Activated CD4-positive, alpha-beta T cell treated with anti-CD3 and anti-CD28 coated beads, Interleukin-2, Interleukin-4, amounts not matched to agents 100 ng/mL and 50 ng/mL, durations not matched to agents 16 hours and 8 hours (primary cell): ENCODE results near the gene PM20D2.
"Not testable (repeated sequence)": the region's sequence is repeated elsewhere in the genome, so short reads cannot be mapped to it uniquely, and the experiment has no call there.

ENCODE experiments used
- DNase-seq: peaks from one replicate; pipeline ENCODE4 v3.0.0-alpha.2; 2020; ENCODE audit warnings: low spot score

Gene PM20D2, protein sequence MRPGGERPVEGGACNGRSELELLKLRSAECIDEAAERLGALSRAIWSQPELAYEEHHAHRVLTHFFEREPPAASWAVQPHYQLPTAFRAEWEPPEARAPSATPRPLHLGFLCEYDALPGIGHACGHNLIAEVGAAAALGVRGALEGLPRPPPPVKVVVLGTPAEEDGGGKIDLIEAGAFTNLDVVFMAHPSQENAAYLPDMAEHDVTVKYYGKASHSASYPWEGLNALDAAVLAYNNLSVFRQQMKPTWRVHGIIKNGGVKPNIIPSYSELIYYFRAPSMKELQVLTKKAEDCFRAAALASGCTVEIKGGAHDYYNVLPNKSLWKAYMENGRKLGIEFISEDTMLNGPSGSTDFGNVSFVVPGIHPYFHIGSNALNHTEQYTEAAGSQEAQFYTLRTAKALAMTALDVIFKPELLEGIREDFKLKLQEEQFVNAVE

DNA sequence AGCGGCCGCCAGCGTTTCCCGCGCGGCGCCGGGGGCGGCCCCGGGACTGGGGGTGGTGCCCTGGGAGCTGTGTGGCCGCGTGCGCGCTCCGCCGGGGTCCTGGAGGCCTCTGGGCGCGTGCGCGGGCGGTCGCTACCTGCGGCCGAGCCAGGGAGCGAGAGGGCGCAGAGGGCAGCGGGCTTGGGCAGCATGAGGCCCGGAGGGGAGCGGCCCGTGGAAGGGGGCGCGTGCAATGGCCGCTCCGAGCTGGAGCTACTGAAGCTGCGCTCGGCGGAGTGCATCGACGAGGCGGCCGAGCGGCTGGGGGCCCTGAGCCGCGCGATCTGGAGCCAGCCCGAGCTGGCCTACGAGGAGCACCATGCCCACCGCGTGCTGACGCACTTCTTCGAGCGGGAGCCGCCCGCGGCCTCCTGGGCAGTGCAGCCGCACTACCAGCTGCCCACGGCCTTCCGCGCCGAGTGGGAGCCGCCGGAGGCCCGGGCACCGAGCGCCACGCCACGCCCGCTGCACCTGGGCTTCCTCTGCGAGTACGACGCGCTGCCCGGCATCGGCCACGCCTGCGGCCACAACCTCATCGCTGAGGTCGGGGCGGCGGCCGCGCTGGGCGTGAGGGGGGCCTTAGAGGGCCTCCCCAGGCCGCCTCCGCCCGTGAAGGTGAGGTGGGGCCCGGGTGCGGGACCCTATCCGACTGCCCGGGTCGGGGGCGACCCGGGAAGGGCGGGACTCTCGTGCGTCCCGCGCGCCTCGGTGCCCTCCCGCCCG, at the start of gene PM20D2:
PM20D2 (plus strand) TSS at position 100 of the 762 bp plus-strand sequence; CDS start at position 190, 90 bp downstream.
- DNase-seq = peak; percentile 68

DNA sequence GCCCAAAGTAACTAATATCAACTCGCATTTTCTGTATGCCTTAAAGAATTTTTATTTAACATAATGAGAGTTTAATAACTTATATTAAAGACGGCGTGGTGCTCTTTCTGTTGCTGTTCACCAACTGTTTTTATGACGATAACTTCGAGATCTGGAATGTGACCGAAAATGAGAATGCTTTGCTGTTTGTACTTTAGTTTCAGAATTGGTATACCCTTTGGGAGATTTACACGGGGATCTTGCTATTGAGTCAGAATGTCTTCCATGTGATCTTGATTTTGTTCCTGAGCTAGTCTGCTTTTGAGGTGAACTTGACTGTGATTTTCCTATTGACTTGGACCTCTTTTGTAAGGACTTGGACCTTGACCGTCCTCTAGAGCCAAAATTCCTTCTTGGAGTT, 47.4 kb upstream of the PM20D2 start:
- DNase-seq = peak; percentile 81

DNA sequence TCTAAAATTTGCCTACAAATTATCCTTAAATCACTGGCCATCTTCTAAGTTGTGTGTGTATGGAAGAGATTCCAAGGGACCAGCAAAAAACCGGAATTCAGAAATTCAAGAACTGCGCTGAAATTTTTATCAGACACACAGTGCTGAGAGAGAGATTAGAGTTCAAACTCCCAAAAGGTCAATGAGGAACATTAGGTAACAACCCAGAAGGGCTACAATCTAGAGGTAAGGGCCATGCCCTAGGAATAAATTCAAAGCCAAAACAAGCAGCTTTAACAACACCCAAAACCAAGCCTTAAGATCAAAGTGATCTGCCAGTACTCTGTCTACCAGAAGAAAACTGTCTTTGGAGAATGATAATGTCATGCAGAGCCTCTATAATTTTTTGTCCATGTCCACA, 45.7 kb upstream of the PM20D2 start:
- DNase-seq = no peak

DNA sequence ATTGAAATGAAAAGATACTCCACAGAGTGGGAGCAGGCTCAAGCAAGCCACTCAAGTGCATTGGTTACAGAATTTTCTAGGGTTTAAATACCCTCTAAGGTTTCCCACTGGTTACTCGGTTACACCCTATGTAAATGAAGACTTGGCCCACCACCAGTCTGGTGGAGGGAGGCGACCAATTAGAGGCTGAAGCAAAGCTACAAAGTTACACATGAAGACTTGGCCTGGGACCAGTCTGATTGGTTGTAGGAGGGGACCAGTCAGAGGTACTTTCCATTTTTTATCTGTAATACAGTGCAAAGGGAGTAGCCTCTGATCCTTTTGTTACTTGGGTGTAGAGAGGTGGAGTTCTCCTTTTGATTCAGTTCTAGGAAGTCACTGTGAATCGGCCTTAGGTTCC, 35.6 kb upstream of the PM20D2 start:
- no peak for DNase-seq

DNA sequence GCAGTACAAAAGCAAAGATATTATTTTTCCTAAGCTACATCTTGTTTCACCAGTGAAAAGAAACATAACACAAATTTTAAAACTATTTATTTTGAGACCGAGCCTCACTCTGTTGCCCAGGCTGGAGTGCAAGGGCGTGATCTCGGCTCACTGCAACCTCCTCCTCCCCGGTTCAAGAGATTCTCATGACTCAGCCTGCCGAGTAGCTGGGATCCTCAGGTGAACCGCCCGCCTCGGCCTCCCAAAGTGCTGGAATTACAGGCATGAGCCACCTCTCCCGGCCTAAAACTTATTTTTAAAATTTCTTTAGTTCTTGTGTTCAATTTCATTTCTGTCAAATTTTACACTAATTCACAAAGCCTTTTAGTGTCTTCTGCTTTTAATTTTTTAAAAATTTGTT, 33.9 kb upstream of the PM20D2 start:
- no peak for DNase-seq

DNA sequence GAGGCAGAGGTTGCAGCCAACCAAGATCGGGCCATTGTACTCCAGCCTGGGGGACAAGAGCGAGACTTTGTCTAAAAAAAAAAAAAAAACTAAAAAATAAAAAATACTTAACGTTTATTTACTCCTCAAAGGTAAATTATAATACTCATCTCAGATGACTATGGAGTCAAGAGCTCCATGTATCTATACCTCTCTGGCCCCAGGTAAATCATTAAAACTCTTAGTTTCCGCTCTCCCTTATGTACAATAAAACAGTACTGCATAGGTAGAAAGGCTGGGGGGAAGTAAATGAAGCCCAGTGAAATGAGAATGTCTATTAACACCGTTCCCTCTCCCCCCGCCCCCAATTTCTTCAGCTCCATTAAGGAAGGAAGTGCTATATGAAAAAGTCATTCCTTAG, 29.2 kb upstream of the PM20D2 start:
- DNase-seq = no peak

DNA sequence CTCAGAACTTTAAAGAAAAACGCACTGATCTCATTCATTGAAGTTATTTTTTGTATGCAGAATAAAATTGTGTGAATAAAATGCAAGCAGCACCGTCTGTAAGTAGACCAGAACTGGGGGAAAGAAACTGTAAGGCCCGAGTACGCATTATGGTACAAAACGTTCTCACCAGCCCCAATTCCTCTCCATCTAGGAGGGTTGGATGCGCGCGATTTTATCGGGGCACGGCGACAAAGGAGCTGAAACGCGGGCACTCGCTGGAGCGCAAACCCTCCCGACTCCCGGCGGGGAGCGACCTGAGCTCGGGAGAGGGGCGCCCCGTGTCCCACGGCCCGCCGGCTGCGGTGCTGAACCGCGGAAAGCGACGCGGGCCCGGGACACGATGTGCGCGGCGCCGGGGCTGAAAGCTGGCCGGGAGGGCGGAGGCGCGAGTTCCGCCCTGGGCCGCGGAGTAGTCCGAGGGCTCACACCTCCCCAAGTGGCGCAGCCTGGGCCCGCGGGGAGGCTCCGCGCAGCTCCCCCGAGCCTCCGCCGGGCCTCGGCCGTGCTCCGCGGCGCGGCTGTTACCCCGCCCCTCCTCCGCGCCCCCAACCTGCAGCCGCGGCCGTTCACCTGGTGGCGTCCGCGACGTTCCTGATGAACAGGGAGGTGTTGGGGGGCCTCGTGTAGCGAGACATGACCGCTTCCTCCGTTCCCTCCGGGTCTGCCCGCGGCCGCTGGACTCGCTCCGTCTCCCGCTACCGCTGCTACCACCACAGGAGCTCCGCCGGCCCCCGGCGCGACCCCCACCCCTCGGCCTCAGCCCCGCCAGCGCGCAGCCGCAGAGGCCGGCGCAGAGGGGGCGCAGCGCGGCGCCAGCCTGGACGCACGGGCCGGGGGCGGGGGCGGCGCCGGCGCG, 28.4 kb upstream of the PM20D2 start, which contains the start of gene SRSF12:
SRSF12 (minus strand) TSS at position 861 of the 898 bp plus-strand sequence; CDS start at position 677, 184 bp downstream.
- DNase-seq = peak; percentile 27

DNA sequence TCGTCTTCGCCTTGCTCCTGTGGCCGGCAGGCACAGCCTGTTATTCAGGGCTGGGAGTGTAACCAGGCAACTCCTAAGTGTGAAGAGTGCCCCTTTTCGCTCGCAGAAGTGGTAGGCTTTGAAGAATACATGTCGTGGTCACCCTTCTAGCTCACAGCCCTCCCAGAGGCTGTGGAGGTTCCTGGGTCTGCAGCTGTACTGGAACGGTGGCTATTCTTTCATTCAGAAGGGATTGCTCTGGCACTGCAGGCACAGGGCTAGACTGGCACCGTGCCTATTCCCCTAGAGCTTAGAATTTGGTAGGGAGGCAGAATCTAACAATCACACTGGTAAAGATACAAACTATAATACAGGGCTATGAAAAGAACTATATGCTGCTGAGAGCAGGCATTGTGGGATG, 26.9 kb upstream of the PM20D2 start:
- no peak for DNase-seq

DNA sequence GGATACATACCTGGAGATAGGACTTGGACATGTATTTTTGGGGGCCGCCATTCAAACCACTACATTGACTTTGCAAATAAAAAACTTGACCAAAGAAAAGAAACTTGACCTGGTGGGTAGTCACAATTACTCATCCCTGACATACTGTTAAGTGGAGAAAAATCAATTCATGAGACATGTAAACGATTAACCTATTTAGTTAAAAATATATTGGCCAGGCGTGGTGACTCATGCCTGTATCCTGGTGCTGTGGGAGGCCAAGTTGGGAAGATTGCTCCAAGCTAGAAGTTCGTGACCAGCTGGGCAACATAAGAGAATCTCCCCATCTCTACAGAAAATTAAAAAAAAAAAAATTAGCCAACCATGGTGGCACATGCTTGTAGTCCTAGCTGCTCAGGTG, 25.5 kb upstream of the PM20D2 start:
- no peak for DNase-seq

DNA sequence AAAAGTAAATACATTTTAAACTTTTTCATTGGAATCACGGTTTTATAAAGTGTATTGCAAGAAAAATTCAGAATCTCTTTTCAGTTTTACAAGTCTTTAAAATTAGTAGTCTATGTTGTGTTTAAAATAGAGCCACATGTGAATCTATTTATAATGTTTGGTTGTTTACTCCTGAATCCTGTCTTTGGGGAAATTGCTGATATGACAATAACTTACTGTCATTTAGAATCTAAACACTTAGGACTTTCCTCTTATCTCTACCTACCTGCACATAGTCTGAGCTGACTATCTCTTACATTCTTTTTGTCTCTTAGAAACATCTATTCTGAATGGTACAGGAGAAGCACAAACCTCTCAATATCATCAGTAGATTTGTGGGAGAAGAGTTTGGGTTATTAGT, 23.9 kb upstream of the PM20D2 start:
- no peak for DNase-seq

DNA sequence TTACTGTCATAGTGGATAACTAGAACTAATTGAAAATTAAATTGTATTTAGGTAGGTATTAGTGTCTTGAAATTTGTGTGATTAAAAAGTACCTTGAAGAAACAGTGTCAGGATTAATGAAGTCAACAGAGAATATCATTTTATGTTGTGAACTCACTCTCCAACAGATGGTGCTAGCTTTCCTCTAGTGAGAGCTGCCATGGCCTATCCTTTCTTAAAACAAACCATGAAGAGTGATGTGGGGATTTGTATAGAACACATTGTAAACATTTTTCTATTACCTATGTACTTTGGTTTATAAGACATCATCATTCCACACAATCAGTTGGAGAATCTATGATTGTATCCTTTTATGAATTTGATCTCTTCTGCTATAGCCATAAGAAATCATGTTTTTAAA, 23.2 kb upstream of the PM20D2 start:
- peak; percentile 24 for DNase-seq

DNA sequence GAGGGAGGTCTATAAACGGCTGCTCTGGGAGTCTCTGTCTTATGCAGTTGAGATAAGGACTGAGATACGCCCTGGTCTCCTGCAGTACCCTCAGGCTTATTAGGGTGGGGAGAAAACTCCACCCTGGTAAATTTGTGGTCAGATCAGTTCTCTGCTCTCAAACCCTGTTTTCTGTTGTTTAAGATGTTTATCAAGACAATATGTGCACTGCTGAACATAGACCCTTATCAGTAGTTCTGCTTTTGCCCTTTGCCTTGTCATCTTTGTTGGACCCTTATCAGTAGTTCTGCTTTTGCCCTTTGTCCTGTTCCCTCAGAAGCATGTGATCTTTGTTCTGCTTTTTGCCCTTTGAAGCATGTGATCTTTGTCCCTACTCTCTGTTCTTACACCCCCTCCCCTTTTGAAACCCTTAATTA, 17.6 kb upstream of the PM20D2 start:
- not testable (repeated sequence) for DNase-seq

DNA sequence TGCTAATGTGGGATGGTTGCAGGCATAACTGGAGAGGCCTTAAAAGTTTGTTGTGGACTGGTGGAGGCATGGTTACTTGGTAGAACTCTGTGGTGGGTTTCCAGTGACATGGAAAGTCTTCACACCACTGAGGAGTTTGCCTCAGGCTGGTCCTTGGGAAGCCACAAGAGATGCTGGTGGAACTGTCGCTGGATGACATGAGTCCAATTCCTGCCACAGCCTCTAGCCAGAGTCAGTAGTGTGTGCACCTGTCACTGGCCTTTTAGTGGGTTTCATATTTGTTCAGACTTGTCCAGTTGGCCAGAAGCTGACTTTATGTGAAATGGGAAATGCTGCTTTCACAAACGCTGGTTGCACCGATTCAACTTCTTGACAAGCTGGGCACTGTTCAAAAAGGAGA, 14.3 kb upstream of the PM20D2 start:
- DNase-seq = no peak

DNA sequence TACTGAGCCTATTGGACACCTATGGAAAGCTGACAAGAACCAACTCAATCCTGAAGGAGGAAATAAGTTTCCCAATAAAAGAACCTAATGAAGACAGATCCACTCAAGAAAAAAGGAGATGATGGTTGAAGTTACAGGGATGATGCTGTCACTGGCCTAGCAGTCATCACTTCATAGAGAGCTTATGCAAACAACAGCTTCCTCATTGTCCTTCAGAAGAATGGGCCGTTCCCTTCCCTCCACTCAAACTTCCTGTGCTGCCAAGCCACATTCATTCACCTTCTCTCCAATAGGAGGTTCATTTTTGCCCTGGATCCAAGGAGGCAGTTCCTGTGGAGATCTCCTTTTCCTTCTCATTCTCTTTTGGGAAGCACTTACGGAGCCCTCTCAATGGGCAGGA, 13.8 kb upstream of the PM20D2 start:
- DNase-seq = no peak

DNA sequence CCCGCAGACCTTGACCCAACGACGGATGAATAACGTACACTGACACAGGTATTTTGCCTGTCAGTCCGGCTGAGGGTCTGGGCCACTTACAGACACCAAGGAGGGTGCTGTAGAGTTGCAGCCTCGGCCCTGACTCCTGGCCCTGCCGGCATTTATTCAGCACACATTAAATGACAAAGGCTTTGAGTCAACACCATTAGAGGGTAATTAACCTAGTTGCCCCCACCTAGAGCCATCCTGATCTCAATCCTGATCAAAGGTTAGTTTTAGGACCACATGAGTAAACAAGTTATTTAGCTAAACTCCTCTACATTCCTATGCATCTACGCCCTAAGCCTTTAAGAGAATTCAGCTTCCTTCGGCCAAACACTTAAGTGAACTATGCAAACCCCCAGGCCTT, 11.9 kb upstream of the PM20D2 start:
- DNase-seq = no peak

DNA sequence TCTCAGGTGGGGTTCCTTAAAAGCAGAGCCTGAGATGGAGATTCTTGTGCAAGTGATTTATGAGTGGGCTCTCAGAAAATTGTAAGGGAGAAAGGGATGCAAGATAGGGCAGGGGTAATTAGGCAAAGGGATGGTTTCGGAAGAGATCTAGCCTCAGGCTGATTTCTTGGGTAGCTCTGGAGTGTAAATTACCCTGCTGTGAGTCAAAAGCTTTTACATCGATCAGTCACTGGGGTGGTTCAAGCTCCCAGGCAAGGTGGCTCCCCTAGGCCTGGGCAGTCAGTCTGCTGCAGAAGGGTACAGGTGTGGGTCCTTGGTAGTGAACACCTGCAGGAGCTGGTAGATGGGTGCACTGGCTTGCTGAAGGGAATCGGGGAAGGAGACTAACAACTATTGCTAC, 11.1 kb upstream of the PM20D2 start:
- no peak for DNase-seq

DNA sequence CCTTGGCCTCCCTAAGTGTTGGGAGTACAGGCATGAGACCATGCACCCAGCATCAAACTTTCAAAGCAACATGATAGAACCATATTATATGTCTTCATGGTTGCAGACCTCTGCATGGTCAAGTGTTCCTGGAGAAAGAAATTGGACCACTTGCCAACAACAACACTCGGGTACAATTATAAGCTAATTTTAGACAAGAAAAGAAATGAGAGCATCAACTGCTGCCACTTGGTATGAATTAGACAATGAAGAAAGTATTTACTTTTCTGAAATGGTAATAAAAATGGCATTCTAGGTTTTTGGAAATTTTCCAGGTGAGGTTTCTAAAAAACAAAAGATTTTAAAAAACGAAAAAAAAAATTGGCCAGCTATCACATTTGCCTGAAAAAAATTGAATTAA, 7.7 kb upstream of the PM20D2 start:
- no peak for DNase-seq

DNA sequence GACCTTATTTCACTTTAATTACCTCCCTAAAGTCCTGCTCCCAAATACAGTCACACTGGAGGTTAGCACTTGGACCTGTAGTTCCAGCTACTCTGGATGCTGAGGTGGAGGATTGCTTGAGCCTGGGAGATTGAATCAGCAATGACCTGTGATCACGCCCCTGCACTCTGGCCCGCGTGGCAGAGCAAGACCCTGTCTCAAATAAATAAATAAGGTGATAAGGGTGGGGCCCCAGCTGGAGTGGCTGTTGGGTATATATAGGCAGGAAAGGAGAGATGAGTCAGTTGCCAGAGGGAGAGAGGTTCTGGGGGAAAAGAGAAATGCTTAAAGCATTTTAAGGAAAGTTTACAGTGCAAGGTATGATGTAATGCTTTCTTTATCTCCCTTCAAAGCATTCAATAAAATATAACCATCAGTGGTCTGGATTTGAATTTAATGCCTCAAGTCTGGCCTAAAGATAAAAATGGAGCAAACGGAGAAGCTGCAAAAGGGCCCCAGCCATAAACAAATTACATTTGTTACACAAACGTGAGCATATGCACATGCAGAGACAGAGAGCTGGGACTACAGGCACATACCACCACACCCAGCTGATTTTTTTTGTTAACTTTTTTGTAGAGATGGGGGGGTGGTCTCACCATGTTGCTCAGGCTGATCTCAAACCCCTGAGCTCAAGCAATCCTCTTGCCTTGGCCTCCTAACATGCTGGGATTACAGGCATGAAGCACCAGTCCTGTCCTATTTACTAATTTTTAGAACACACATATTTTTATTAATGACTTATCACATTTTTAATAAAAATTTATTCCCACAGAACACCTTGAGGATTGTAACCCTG, 6.1 kb upstream of the PM20D2 start:
- no peak for DNase-seq

DNA sequence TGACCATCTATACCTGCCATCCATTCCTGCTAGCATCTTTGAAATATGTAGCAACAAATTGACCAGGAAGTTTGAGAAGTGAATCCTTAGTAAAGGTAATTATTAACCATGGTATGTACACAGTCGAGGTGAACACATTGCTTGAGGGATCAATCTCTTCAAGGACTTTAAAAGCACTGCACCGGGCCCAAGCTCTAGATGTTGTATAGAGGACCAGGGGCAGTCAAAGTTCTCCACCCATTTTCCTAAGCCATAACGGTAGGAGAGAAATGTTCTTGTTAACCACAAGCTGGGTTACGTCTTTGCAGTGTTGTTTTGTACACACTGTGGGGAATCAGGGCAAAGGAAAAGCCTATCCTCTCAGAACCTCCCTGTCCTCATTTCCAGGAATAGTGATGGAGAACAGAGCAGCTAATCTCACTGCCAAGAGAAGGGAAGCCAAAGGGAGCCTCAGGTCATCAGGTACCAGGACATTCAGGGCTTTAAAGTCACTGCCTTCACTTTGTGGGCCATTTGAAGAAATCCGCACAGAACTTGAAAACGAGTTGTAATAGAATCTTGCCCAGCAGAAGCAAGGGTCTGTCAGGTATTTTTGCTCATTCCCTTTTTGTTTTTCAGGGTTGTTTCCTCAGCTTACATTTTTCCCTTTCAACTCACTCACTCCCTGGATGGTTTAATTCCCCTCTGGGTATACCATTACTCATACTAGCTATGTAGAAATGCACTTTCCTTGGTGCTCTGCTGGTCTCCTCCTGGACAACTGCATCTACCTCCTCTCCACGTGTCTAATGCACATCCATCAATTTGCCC, 5.3 kb upstream of the PM20D2 start:
- no peak for DNase-seq

DNA sequence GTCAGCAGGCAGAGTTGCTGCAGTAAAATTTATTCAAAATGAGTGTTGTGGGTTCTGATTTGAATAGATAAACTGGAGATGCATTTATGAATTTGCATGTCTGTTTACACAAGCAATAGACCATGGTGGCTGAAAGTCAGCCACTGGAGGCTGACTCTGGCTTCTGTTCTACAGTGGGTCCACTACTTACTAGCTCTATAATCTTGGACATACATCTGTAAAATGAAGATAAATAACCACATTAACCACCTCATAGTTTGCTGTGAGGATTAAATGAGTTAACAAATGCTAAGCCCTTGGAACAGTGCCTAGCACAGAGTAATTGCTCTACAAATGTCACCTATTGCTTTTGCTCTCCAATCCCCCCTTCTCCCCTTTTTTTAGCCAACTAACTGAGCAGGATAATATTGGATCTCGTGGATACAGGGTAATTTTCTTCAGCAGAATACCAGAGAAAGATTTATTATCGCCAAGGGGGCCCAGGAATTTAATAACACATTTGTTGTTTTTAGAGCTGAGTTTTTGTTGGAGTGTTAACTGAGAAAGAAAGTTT, 1.4 kb upstream of the PM20D2 start:
- DNase-seq = peak; percentile 69
